ENCODE results near the gene CREBZF.
"Not testable (repeated sequence)": the region's sequence is repeated elsewhere in the genome, so short reads cannot be mapped to it uniquely, and the experiment has no call there.

Gene CREBZF

DNA sequence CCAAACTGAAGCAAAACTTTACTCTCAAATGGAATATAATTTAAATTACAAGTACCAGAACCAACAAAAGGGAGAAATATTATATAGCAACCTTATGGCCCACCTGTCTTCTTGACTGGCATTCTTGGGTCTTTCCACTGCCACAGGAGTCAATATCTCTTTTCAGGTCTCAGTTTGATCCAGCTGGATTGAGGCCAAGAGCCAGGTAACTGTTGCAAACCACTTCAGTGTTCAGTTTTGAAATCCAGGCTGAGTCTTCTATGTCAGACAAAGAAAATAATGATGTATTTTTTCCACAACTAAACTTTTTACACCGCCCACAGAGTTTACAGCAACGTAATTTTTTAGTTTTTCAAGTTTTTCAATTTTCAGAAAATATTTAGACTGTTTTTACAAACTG, 38.4 kb downstream of the CREBZF start:
- no peak for DNase-seq (ENCODE audit: low spot score)

- no peak for DNase-seq (ENCODE audit: low spot score)
Measured at GRCh38 chr11:85620256-85620655, 44.7 kb downstream of the CREBZF start.

DNA sequence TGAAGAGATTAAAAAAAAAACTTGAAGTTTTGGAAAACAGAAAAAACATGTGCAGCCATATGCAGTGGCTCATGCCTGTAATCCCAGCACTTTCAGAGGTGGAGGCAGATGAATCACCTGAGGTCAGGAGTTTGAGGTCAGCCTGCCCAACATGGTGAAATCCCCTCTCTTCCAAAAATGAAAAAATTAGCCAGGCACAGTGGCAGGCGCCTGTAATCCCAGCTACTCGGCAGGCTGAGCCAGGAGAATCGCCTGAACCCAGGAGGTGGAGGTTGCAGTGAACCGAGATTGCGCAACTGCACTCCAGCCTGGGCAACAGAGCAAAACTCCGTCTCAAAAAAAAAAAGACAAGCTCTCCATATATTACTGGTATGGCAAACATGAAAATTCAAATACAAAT, 45.4 kb downstream of the CREBZF start:
- no peak for DNase-seq (ENCODE audit: low spot score)

GRCh38 chr11:85611643-85612042, 53.3 kb downstream of the CREBZF start:
- DNase-seq (ENCODE audit: low spot score): not testable (repeated sequence)

Data from CD4-positive, alpha-beta T cell treated with Interleukin-6 at 100 ng/mL for 8 hours (primary cell).